Testis (tissue), 2 donors: ENCODE results near the gene DRC7.

Experiments used
- POLR2A ChIP-seq: fragments of 450-650 bp; IDR thresholded peaks from one replicate; pipeline ENCODE4 v1.6.1; 2017; ENCODE audit warnings: antibody characterized with exemption, mild to moderate bottlenecking, moderate library complexity
- TF ChIP-seq, protein P1 (sequence below), 3 experiments: fragments of 450-650 bp in 2 of 3; fragments of 200-600 bp in 1 of 3; sonication (generic) in 1 of 3; IDR thresholded peaks; one replicate each; pipeline ENCODE4 v1.5.1; 2016 to 2019; ENCODE audit warnings: antibody characterized with exemption in 3 of 3, mild to moderate bottlenecking in 2 of 3, moderate library complexity in 1 of 3

DNA sequence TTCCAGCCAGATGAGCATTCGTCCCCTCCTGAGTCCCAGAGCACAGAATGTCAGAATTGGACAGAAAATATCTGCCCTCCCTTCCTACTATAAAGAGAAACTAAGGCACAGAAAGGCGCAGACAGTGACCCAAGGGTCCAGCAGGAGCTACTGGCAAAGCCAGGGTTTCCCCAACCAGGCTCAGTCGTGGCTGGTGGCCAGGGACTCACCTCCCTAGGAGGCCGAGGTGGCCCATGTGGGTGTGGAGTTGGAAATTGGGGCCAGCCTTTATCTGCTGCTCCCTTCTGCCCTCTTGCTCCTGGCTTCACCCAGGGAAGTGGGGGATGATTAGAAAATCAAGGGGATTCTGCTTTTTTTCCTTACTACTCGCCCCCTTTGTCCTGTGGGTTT is 1.1 kb downstream of the DRC7 start:
- TF ChIP-seq, protein P1, sequence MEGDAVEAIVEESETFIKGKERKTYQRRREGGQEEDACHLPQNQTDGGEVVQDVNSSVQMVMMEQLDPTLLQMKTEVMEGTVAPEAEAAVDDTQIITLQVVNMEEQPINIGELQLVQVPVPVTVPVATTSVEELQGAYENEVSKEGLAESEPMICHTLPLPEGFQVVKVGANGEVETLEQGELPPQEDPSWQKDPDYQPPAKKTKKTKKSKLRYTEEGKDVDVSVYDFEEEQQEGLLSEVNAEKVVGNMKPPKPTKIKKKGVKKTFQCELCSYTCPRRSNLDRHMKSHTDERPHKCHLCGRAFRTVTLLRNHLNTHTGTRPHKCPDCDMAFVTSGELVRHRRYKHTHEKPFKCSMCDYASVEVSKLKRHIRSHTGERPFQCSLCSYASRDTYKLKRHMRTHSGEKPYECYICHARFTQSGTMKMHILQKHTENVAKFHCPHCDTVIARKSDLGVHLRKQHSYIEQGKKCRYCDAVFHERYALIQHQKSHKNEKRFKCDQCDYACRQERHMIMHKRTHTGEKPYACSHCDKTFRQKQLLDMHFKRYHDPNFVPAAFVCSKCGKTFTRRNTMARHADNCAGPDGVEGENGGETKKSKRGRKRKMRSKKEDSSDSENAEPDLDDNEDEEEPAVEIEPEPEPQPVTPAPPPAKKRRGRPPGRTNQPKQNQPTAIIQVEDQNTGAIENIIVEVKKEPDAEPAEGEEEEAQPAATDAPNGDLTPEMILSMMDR (IDR thresholded peaks at IDR 0.05): no peak
- TF ChIP-seq POLR2A: no peak
